PC-3 (cell line): ENCODE measurements around the gene PF4V1.

Experiments
- CTCF ChIP-seq: fragments of 300-600 bp; sonication (generic); conservative IDR thresholded peaks from 2 replicates; pipeline ENCODE4 v1.5.1; 2017; ENCODE audit warnings: antibody characterized with exemption, low read depth, mild to moderate bottlenecking, low read length
- EZH2 ChIP-seq: fragments of 300-600 bp; sonication (generic); IDR thresholded peaks from one replicate; pipeline ENCODE4 v1.6.1; 2017; ENCODE audit warnings: antibody characterized with exemption, mild to moderate bottlenecking, low read length; ENCODE audit not compliant: unreplicated experiment
- EZH2phosphoT487 ChIP-seq: fragments of 300-600 bp; sonication (generic); IDR thresholded peaks from 2 replicates; pipeline ENCODE4 v1.6.1; 2018; ENCODE audit warnings: mild to moderate bottlenecking, antibody characterized with exemption, low read length, borderline replicate concordance

- no peak for TF ChIP-seq CTCF
- no peak for TF ChIP-seq EZH2phosphoT487
- no peak for TF ChIP-seq EZH2
These were observed 14.0 kb upstream of the PF4V1 start for GRCh38 chr4:73839071-73839470.
